Measurements from ENCODE around the gene DHRS3. TPM values are rescaled to one million over a fixed set of nuclear protein-coding genes. Genes with fewer than 3 reads are reported as not detected.

DHRS3 gene
- total RNA-seq, 1 donor from 2014 or later, result 31.9 TPM

DNA sequence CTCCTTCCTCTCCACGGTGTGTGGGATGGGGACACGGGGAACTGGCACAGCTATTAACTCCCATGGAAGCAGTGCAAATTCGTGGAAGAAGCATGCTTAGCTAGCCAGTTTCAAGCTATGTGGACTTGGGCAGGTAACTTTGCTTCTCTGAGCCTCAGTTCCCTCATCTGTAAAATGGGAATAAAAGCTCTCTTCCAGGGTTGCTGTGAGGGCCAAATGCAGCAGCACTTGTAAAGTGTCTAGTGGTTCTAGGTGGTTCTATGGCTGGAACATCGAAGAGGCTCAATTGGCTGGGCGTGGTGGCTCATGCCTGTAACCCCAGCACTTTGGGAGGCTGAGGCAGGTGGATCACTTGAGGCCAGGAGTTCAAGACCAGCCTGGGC lies 43.3 kb downstream of the DHRS3 start:
- Mint-ChIP-seq H3K27ac (ENCODE audit: unreplicated experiment) (no peak overlapping the region), H3K27me3 (ENCODE audit: low read depth) (no peaks in the 10 kb centered on the region), H3K9me3 (ENCODE audit: low read depth) (no peaks in the 10 kb centered on the region), H3K4me1 (ENCODE audit: low read depth) (peaks cover 3% of the 10 kb centered on the region), H3K36me3 (ENCODE audit: low read depth) (peaks cover 21% of the 10 kb centered on the region), H3K4me3 (ENCODE audit: unreplicated experiment) (no peak overlapping the region)
- TF ChIP-seq, protein P1, sequence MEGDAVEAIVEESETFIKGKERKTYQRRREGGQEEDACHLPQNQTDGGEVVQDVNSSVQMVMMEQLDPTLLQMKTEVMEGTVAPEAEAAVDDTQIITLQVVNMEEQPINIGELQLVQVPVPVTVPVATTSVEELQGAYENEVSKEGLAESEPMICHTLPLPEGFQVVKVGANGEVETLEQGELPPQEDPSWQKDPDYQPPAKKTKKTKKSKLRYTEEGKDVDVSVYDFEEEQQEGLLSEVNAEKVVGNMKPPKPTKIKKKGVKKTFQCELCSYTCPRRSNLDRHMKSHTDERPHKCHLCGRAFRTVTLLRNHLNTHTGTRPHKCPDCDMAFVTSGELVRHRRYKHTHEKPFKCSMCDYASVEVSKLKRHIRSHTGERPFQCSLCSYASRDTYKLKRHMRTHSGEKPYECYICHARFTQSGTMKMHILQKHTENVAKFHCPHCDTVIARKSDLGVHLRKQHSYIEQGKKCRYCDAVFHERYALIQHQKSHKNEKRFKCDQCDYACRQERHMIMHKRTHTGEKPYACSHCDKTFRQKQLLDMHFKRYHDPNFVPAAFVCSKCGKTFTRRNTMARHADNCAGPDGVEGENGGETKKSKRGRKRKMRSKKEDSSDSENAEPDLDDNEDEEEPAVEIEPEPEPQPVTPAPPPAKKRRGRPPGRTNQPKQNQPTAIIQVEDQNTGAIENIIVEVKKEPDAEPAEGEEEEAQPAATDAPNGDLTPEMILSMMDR (IDR thresholded peaks at IDR 0.05), result no peak
- no peak for DNase-seq (ENCODE audit: low spot score)

DNA sequence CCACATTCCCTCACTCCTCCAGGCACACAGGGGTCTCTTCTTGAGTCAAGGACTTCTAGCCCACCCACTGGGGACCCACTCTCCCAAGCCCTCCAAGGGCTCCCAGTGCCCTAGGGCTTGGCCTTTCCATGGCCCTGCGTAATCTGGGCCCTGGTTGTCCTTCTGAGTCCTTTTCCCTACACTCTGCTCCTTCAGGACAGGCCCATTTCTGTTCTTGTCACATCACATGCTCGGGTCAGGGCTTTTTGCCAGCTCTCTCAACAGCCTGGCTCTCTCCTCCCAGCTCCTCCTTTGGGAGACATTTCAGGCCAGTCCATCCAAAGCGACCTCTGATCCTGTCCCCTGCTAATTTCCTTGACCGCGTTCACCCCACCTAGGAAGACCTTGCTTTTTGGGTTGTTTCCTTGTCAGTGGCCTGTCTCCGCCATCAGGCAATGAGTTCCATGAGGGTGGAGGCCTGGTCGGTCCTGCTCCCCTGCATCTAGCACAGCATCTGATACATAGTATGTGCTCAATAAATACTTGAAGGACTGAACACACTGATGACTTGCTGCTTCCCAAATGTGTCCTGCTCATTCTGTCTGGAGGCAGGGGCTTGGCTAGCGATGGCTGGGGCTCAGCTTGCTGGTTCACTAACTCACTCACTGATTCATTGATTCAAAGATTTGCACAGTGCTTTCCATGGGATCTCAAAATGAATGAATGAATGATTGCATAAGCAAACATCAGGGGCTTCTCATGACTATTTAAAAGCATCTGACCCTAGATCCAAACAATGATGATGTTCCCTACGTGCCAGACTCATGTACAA lies 44.8 kb downstream of the DHRS3 start:
- Mint-ChIP-seq H3K4me3 (ENCODE audit: unreplicated experiment) (no peak overlapping the region), H3K9me3 (ENCODE audit: low read depth) (no peaks in the 10 kb centered on the region), H3K27me3 (ENCODE audit: low read depth) (no peaks in the 10 kb centered on the region), H3K36me3 (ENCODE audit: low read depth) (peaks cover 24% of the 10 kb centered on the region), H3K27ac (ENCODE audit: unreplicated experiment) (peak overlapping the region; percentile 59), H3K4me1 (ENCODE audit: low read depth) (peaks cover 3% of the 10 kb centered on the region)
- TF ChIP-seq, protein P1 (IDR thresholded peaks at IDR 0.05), result no peak
- no peak for DNase-seq (ENCODE audit: low spot score)

DNA sequence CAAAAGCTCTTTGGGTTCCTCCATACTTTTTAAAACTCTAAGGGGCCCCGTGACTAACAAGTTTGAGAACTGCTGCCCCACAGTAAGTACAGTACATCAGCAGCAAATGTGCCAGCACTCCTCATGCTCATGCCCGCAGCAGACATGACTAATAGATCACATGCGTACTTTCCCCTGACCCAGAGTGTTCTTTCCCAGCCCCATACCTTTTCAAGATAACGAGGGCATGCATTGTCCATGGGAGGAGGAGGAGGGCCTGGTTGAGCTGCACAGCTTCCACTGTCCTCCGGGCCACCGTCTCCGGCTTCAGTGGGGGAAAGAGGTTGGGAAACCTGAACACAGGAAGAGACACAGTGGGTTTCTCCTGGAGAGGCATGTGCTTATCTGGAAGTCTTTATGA lies 45.5 kb downstream of the DHRS3 start:
- Mint-ChIP-seq H3K36me3 (ENCODE audit: low read depth) (peaks cover 27% of the 10 kb centered on the region), H3K4me3 (ENCODE audit: unreplicated experiment) (no peak overlapping the region), H3K27ac (ENCODE audit: unreplicated experiment) (no peak overlapping the region), H3K9me3 (ENCODE audit: low read depth) (no peaks in the 10 kb centered on the region), H3K27me3 (ENCODE audit: low read depth) (no peaks in the 10 kb centered on the region), H3K4me1 (ENCODE audit: low read depth) (peaks cover 3% of the 10 kb centered on the region)
- no peak for DNase-seq (ENCODE audit: low spot score)
- TF ChIP-seq, protein P1 (IDR thresholded peaks at IDR 0.05), result no peak

DNA sequence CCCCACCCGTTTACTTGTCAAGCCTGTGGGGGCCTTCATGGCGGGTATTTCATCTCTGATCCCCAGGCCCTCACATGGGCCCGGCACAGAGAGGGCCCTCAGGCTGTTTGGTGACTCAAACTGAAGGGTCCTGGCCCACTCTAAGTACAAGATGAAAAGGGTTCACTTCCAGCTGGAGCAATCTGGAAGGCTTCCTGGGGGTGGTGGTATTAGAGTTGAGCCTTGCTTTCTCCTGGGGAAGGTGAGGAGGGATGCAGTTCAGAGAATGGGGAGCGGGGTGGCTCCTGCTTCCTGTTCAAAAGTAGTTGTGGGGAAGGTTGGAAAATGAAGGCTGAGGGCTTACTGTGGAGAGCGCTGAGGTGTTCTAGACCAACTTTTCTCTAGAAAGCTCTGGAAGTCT lies 47.7 kb downstream of the DHRS3 start:
- H3K27me3 Mint-ChIP-seq (ENCODE audit: low read depth), result no peaks in the 10 kb centered on the region
- H3K4me3 Mint-ChIP-seq (ENCODE audit: unreplicated experiment), result no peak overlapping the region
- no peaks in the 10 kb centered on the region for H3K9me3 Mint-ChIP-seq (ENCODE audit: low read depth)
- H3K36me3 Mint-ChIP-seq (ENCODE audit: low read depth), result peaks cover 27% of the 10 kb centered on the region
- H3K4me1 Mint-ChIP-seq (ENCODE audit: low read depth), result peaks cover 4% of the 10 kb centered on the region
- no peak for DNase-seq (ENCODE audit: low spot score)
- no peak overlapping the region for H3K27ac Mint-ChIP-seq (ENCODE audit: unreplicated experiment)
- TF ChIP-seq, protein P1 (IDR thresholded peaks at IDR 0.05), result no peak

DNA sequence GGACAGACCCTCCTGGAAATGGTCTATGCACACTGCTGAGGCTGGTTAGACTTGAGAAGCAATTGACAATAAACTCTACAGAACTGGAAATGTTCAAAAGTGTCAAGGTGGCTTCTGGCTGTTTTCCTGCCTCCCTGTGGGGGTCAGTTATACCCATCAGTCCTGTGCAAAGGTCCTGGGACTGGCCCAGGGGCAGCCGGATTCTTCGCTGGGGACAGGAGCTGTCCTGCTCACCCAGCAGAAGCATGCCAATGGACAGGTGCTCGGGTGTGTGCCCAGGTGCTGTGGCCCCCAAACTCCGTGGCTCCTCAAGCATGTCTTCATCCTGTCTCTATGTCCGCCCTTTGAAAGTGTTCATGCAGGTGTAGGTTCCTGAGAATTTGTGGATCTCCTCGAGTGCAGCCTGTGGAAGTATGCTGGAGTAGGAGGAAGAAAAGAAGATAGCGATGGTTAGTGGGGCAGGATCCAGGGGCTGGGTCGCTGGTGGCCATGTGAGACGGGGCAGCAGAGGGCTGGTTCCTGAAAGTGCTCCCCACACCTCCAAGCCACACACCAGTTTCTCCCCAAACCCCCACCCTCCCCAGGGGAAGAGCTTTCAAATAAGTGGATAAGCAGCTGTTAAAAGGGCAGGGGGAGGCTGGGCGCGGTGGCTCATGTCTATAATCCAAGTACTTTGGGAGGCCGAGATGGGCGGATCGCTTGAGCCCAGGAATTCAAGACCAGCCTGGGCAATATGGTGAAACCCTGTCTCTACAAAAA lies 49.8 kb downstream of the DHRS3 start:
- H3K4me1 Mint-ChIP-seq (ENCODE audit: low read depth), result peaks cover 9% of the 10 kb centered on the region
- peaks cover 20% of the 10 kb centered on the region for H3K36me3 Mint-ChIP-seq (ENCODE audit: low read depth)
- peak overlapping the region; percentile 41 for H3K27ac Mint-ChIP-seq (ENCODE audit: unreplicated experiment)
- no peak overlapping the region for H3K4me3 Mint-ChIP-seq (ENCODE audit: unreplicated experiment)
- peaks cover 12% of the 10 kb centered on the region for H3K9me3 Mint-ChIP-seq (ENCODE audit: low read depth)
- H3K27me3 Mint-ChIP-seq (ENCODE audit: low read depth), result no peaks in the 10 kb centered on the region
- TF ChIP-seq, protein P1 (IDR thresholded peaks at IDR 0.05), result no peak
- DNase-seq (ENCODE audit: low spot score), result no peak

All from chondrocyte (in vitro differentiated cells).